Astrocyte (in vitro differentiated cells and primary cell): ENCODE results near the gene SEC24D. TPM values are rescaled to one million over a fixed set of nuclear protein-coding genes. Genes with fewer than 3 reads are reported as not detected.

Experiments used
- DNase-seq: peaks from one replicate; pipeline ENCODE4 v3.0.0-alpha.2; 2010; ENCODE audit warnings: low read depth
- FAIRE-seq: peaks from 2 replicates; lab custom pipeline; 2011; peaks lifted over from hg19 to GRCh38; lab: Jason Lieb, UNC
- H2AFZ ChIP-seq: 2 replicates; pipeline ENCODE4 v1.6.0; 2012; ENCODE audit warnings: low read depth, low read length, inconsistent platforms
- H3K27ac ChIP-seq: 2 replicates; pipeline ENCODE4 v1.5.1; 2011; ENCODE audit warnings: low read depth, low read length, inconsistent platforms
- H3K27me3 ChIP-seq: 2 replicates; pipeline ENCODE4 v1.6.0; 2011; ENCODE audit warnings: low read length, inconsistent platforms; ENCODE audit not compliant: insufficient read depth
- H3K36me3 ChIP-seq: 2 replicates; pipeline ENCODE4 v1.5.1; 2011; ENCODE audit warnings: low read length, inconsistent platforms; ENCODE audit not compliant: insufficient read depth
- H3K4me1 ChIP-seq: 2 replicates; pipeline ENCODE4 v1.5.1; 2011; ENCODE audit warnings: low read length, inconsistent platforms; ENCODE audit not compliant: insufficient read depth
- H3K4me2 ChIP-seq: 2 replicates; pipeline ENCODE4 v1.6.0; 2012; ENCODE audit warnings: low read length, inconsistent platforms
- H3K4me3 ChIP-seq: 2 replicates; pipeline ENCODE4 v1.5.1; 2011; ENCODE audit warnings: low read depth, mild to moderate bottlenecking, low read length, inconsistent platforms; ENCODE audit not compliant: insufficient read depth
- H3K79me2 ChIP-seq: 2 replicates; pipeline ENCODE4 v1.6.0; 2012; ENCODE audit warnings: mild to moderate bottlenecking, low read length, inconsistent platforms; ENCODE audit not compliant: insufficient read depth
- H3K9ac ChIP-seq: 2 replicates; pipeline ENCODE4 v1.6.0; 2012; ENCODE audit warnings: mild to moderate bottlenecking, low read length, inconsistent platforms
- H3K9me3 ChIP-seq: 2 replicates; pipeline ENCODE4 v1.5.1; 2012; ENCODE audit warnings: low read depth, mild to moderate bottlenecking, low read length, inconsistent platforms; ENCODE audit not compliant: insufficient read depth
- H4K20me1 ChIP-seq: 2 replicates; pipeline ENCODE4 v1.6.0; 2012; ENCODE audit warnings: low read length, inconsistent platforms; ENCODE audit not compliant: insufficient read depth
- H3K27ac Mint-ChIP-seq: one replicate; pipeline ENCODE4 v1.8.0; 2021; ENCODE audit warnings: mild to moderate bottlenecking, mixed read lengths; ENCODE audit not compliant: unreplicated experiment
- H3K27me3 Mint-ChIP-seq: one replicate; pipeline ENCODE4 v1.8.0; 2021; ENCODE audit warnings: low read depth, mixed read lengths; ENCODE audit not compliant: unreplicated experiment
- H3K36me3 Mint-ChIP-seq: one replicate; pipeline ENCODE4 v1.8.0; 2021; ENCODE audit warnings: low read depth, mixed read lengths; ENCODE audit not compliant: unreplicated experiment
- H3K4me1 Mint-ChIP-seq: one replicate; pipeline ENCODE4 v1.8.0; 2021; ENCODE audit warnings: low read depth, mixed read lengths; ENCODE audit not compliant: unreplicated experiment
- H3K4me3 Mint-ChIP-seq: one replicate; pipeline ENCODE4 v1.8.0; 2021; ENCODE audit warnings: mild to moderate bottlenecking, moderate library complexity, mixed read lengths; ENCODE audit not compliant: unreplicated experiment
- H3K9me3 Mint-ChIP-seq: one replicate; pipeline ENCODE4 v1.8.0; 2021; ENCODE audit warnings: mild to moderate bottlenecking, mixed read lengths; ENCODE audit not compliant: unreplicated experiment
- EZH2 ChIP-seq: IDR thresholded peaks from 2 replicates; pipeline ENCODE4 v1.6.1; 2012; ENCODE audit warnings: mild to moderate bottlenecking, low read length, inconsistent platforms; ENCODE audit not compliant: insufficient read depth
- total RNA-seq: library from RNA; stranded (reverse); gene quantifications from 2 replicates; pipeline ENCODE4 v1.2.1, GENCODE V29; 2021
- TF ChIP-seq, protein P1 (sequence below): IDR thresholded peaks from 2 replicates; pipeline ENCODE4 v1.5.1; 2011; ENCODE audit warnings: low read depth, mild to moderate bottlenecking, inconsistent platforms, low read length, moderate library complexity; ENCODE audit not compliant: insufficient read depth

Gene SEC24D
- total RNA-seq, 1 donor from 2014 or later, result 187 TPM

DNA sequence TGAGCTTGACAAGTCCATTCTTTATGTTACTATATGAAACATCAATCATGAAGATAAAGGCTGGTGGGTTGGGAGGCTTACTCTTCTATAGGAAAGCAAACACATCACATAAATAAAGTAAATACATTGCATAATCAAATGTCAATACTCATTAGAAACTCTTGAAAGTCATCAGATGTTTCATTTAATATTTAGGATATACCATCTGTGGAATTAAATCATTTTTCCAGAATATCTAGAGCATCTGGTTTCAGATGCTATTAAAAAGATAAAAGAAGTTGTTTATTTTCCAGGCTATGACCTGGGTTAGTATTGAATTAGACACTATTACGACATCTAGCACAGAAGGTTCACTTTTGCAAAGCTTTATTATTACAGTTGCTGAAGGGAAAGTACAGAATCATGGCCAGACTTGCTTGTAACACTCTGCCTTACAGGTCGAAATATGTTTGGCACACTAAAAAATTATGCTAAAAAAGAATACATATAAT lies 78.1 kb downstream of the SEC24D start:
- peaks cover 77% of the 10 kb centered on the region for H3K36me3 ChIP-seq
- H3K9me3 Mint-ChIP-seq, result no peaks in the 10 kb centered on the region
- peaks cover 55% of the 10 kb centered on the region for H4K20me1 ChIP-seq
- H3K4me3 Mint-ChIP-seq, result no peak overlapping the region
- peaks cover 87% of the 10 kb centered on the region for H3K79me2 ChIP-seq
- H3K36me3 Mint-ChIP-seq, result peaks cover 3% of the 10 kb centered on the region
- DNase-seq (no peak), FAIRE-seq (no peak)
- peaks cover 4% of the 10 kb centered on the region for H3K4me1 ChIP-seq
- no peak overlapping the region for H3K9ac ChIP-seq
- H3K27ac ChIP-seq, result no peak overlapping the region
- no peak overlapping the region for H3K27ac Mint-ChIP-seq
- peaks cover 8% of the 10 kb centered on the region for H3K4me1 Mint-ChIP-seq
- H3K4me2 ChIP-seq, result no peak overlapping the region
- no peak overlapping the region for H2AFZ ChIP-seq
- H3K9me3 ChIP-seq, result no peaks in the 10 kb centered on the region
- no peaks in the 10 kb centered on the region for H3K27me3 ChIP-seq
- H3K27me3 Mint-ChIP-seq, result no peaks in the 10 kb centered on the region
- no peak overlapping the region for H3K4me3 ChIP-seq
- TF ChIP-seq EZH2, result no peak
- TF ChIP-seq, protein P1, sequence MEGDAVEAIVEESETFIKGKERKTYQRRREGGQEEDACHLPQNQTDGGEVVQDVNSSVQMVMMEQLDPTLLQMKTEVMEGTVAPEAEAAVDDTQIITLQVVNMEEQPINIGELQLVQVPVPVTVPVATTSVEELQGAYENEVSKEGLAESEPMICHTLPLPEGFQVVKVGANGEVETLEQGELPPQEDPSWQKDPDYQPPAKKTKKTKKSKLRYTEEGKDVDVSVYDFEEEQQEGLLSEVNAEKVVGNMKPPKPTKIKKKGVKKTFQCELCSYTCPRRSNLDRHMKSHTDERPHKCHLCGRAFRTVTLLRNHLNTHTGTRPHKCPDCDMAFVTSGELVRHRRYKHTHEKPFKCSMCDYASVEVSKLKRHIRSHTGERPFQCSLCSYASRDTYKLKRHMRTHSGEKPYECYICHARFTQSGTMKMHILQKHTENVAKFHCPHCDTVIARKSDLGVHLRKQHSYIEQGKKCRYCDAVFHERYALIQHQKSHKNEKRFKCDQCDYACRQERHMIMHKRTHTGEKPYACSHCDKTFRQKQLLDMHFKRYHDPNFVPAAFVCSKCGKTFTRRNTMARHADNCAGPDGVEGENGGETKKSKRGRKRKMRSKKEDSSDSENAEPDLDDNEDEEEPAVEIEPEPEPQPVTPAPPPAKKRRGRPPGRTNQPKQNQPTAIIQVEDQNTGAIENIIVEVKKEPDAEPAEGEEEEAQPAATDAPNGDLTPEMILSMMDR, result no peak

DNA sequence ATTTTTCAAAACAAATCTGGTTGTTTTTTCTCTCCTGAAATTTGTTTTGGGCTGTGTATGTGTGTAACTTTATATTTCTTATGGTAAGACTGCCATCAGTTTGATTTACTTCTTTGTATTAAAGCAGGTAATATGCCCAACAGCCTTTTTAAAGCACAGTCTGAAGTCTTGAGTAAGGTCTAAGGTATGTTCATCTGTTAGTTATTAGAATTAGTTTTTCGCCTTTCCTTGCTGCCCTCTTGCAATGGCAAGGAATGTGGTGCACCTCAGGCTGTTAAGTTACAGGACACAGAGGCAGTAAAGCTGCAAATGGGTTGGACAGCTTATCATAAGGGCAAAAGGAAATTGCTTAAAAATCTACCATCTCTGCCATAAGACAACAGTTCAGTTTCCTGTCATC lies 79.0 kb downstream of the SEC24D start:
- no peak overlapping the region for H3K4me3 ChIP-seq
- peaks cover 6% of the 10 kb centered on the region for H3K4me1 ChIP-seq
- H3K4me3 Mint-ChIP-seq, result no peak overlapping the region
- no peak overlapping the region for H3K9ac ChIP-seq
- H3K9me3 Mint-ChIP-seq, result no peaks in the 10 kb centered on the region
- no peaks in the 10 kb centered on the region for H3K27me3 ChIP-seq
- H3K4me2 ChIP-seq, result no peak overlapping the region
- peaks cover 79% of the 10 kb centered on the region for H3K79me2 ChIP-seq
- H3K27ac Mint-ChIP-seq, result no peak overlapping the region
- no peaks in the 10 kb centered on the region for H3K9me3 ChIP-seq
- no peak for FAIRE-seq
- TF ChIP-seq, protein P1, result no peak
- no peak for TF ChIP-seq EZH2
- peaks cover 53% of the 10 kb centered on the region for H4K20me1 ChIP-seq
- peaks cover 8% of the 10 kb centered on the region for H3K36me3 Mint-ChIP-seq
- peaks cover 78% of the 10 kb centered on the region for H3K36me3 ChIP-seq
- H3K4me1 Mint-ChIP-seq, result peaks cover 8% of the 10 kb centered on the region
- no peaks in the 10 kb centered on the region for H3K27me3 Mint-ChIP-seq
- no peak overlapping the region for H2AFZ ChIP-seq
- H3K27ac ChIP-seq, result no peak overlapping the region
- DNase-seq, result no peak

DNA sequence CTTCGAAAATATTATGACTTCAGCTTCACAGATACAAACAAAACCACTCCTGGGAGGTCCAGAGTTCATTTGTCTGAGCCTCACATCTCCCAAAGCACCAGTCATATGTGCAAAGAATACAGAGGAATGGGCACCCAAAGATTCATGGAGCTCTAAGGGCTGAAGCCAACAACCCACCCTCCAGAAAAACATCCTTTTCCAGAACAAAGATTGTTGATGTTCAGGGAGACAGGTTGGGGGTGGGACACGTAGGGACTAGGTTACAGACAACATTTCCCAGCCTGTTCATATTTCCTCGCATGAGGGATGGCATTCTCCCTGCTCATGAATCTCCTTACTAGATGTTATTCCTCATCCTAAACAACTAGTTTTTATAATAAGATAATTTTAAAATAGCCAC lies 79.5 kb downstream of the SEC24D start:
- H2AFZ ChIP-seq, result no peak overlapping the region
- H3K36me3 ChIP-seq, result peaks cover 77% of the 10 kb centered on the region
- peaks cover 13% of the 10 kb centered on the region for H3K36me3 Mint-ChIP-seq
- no peak overlapping the region for H3K4me3 ChIP-seq
- peaks cover 49% of the 10 kb centered on the region for H4K20me1 ChIP-seq
- H3K27ac Mint-ChIP-seq, result no peak overlapping the region
- no peak overlapping the region for H3K4me3 Mint-ChIP-seq
- H3K27me3 Mint-ChIP-seq, result no peaks in the 10 kb centered on the region
- DNase-seq (no peak), FAIRE-seq (no peak)
- H3K27ac ChIP-seq, result no peak overlapping the region
- peaks cover 13% of the 10 kb centered on the region for H3K4me1 Mint-ChIP-seq
- H3K9ac ChIP-seq, result no peak overlapping the region
- no peak overlapping the region for H3K4me2 ChIP-seq
- no peaks in the 10 kb centered on the region for H3K9me3 Mint-ChIP-seq
- peaks cover 74% of the 10 kb centered on the region for H3K79me2 ChIP-seq
- H3K4me1 ChIP-seq, result peaks cover 6% of the 10 kb centered on the region
- H3K27me3 ChIP-seq, result no peaks in the 10 kb centered on the region
- TF ChIP-seq, protein P1, result no peak
- no peak for TF ChIP-seq EZH2
- no peaks in the 10 kb centered on the region for H3K9me3 ChIP-seq
